K562 (cell line): Measurements from ENCODE around the gene TNFSF11. TPM values are rescaled to one million over a fixed set of nuclear protein-coding genes. Genes with fewer than 3 reads are reported as not detected.

ENCODE experiments used
- CHCHD3 ChIP-seq: fragments of 250-450 bp; sonication (Bioruptor Pico); IDR thresholded peaks from 2 replicates; pipeline ENCODE4 v2.1.2; 2022; ENCODE audit warnings: mild to moderate bottlenecking
- CHD1 ChIP-seq: fragments of 200-600 bp; sonication (generic); IDR thresholded peaks from one replicate; pipeline ENCODE4 v1.6.1; 2012; ENCODE audit warnings: mild to moderate bottlenecking, moderate library complexity, low read length, inconsistent platforms
- EP300 ChIP-seq: IDR thresholded peaks from 2 replicates; pipeline ENCODE4 v1.6.1; 2012; ENCODE audit warnings: low read length, improper control_type of control experiment
- EZH2 ChIP-seq: IDR thresholded peaks from 2 replicates; pipeline ENCODE4 v1.6.1; 2012; ENCODE audit warnings: low read depth, mild to moderate bottlenecking, inconsistent platforms, low read length, borderline replicate concordance
- HMG20A ChIP-seq: fragments of 450-650 bp; formaldehyde crosslinking; conservative IDR thresholded peaks from 2 replicates; pipeline ENCODE4 v1.4.0; 2020; ENCODE audit warnings: mild to moderate bottlenecking, mixed read lengths
- HSF4 ChIP-seq: fragments of 250-450 bp; sonication (Bioruptor Pico); IDR thresholded peaks from 2 replicates; pipeline ENCODE4 v2.1.2; 2022; ENCODE audit warnings: mild to moderate bottlenecking, moderate library complexity, borderline replicate concordance
- MAFK ChIP-seq: IDR thresholded peaks from 2 replicates; pipeline ENCODE4 v1.6.1; 2011; ENCODE audit warnings: low read length, improper control_type of control experiment
- NFE2 ChIP-seq: IDR thresholded peaks from 2 replicates; pipeline ENCODE4 v1.6.1; 2014; ENCODE audit warnings: antibody characterized with exemption, low read depth
- SMARCE1 ChIP-seq: fragments of 450-650 bp; IDR thresholded peaks from 2 replicates; pipeline ENCODE4 v1.7.1; 2016; ENCODE audit warnings: mild to moderate bottlenecking
- ZBTB34 ChIP-seq: fragments of 250-450 bp; sonication (Bioruptor Pico); IDR thresholded peaks from 2 replicates; pipeline ENCODE4 v1.8.0; 2021; ENCODE audit warnings: mild to moderate bottlenecking, moderate library complexity
- ZNF75A ChIP-seq: fragments of 450-650 bp; formaldehyde crosslinking; IDR thresholded peaks from 2 replicates; pipeline ENCODE4 v1.4.0; 2020; ENCODE audit warnings: mild to moderate bottlenecking
- polyA plus RNA-seq, 8 experiments: library from polyadenylated mRNA; depleted of rRNA in 4 of 8; stranded (reverse) in 5 of 8; unstranded in 3 of 8; fragments of >200 nt; fragmentation: Nextera tagmentation in 2 of 8; fragmentation: Illumina TruSeq in 1 of 8; extraction: Ambion mirVana in 2 of 8; extraction: Trizol in 1 of 8; gene quantifications; 2 replicates each; pipeline versions ENCODE4 v1.2.1 to v1.2.3, GENCODE V29; 2011 to 2014; ENCODE audit warnings: inconsistent platforms in 1 of 8, missing spikeins in 1 of 8
- total RNA-seq, 7 experiments: library from RNA; depleted of rRNA in 6 of 7; stranded (reverse); fragments of >200 nt in 6 of 7; fragmentation: Illumina TruSeq in 2 of 7; extraction: Trizol in 2 of 7; gene quantifications; 2 replicates each; pipeline versions ENCODE4 v1.2.1 to v1.2.3, GENCODE V29; 2011 to 2021; ENCODE audit warnings: low replicate concordance in 1 of 7
- TF ChIP-seq, protein P1 (sequence below): IDR thresholded peaks from 2 replicates; pipeline ENCODE4 v1.6.1; 2014; ENCODE audit warnings: antibody characterized with exemption

TNFSF11 gene
- total and polyA plus RNA-seq, 9 of the 15 experiments (the other 6 are each of a cell fraction or from before 2014, with no cell fraction given) = not detected

GRCh38 chr13:42643076-42643475 is 69.1 kb downstream of the TNFSF11 start (continued):
- TF ChIP-seq ZBTB34 (CRISPR knock-in tag) (no peak), HMG20A (CRISPR knock-in tag) (no peak), NFE2 (no peak), CHD1 (no peak), EZH2 (no peak), CHCHD3 (CRISPR knock-in tag) (no peak), MAFK (no peak), ZNF75A (CRISPR knock-in tag) (no peak), HSF4 (CRISPR knock-in tag) (no peak), EP300 (no peak), SMARCE1 (no peak)
- TF ChIP-seq, protein P1, sequence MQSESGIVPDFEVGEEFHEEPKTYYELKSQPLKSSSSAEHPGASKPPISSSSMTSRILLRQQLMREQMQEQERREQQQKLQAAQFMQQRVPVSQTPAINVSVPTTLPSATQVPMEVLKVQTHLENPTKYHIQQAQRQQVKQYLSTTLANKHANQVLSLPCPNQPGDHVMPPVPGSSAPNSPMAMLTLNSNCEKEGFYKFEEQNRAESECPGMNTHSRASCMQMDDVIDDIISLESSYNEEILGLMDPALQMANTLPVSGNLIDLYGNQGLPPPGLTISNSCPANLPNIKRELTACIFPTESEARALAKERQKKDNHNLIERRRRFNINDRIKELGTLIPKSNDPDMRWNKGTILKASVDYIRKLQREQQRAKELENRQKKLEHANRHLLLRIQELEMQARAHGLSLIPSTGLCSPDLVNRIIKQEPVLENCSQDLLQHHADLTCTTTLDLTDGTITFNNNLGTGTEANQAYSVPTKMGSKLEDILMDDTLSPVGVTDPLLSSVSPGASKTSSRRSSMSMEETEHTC = no peak
